NB4 (cell line): ENCODE measurements around the gene CD300E.

Experiments used
- DNase-seq: peaks from one replicate; pipeline ENCODE4 v3.0.0; 2010; ENCODE audit warnings: low read depth
- H3K4me3 ChIP-seq: one replicate; pipeline ENCODE4 v1.5.1; 2011; ENCODE audit warnings: mild to moderate bottlenecking, low read depth, low read length, moderate library complexity
- MYC ChIP-seq: IDR thresholded peaks from 2 replicates; pipeline ENCODE4 v1.6.1; 2011; ENCODE audit warnings: low read depth, low read length
- POLR2A ChIP-seq: IDR thresholded peaks from 2 replicates; pipeline ENCODE4 v1.6.1; 2011; ENCODE audit warnings: mild to moderate bottlenecking; ENCODE audit not compliant: insufficient read length; ENCODE audit errors: extremely low read depth
- TF ChIP-seq, protein P1 (sequence below): IDR thresholded peaks from one replicate; pipeline ENCODE4 v1.5.1; 2012; ENCODE audit warnings: low read depth, low read length
- TF ChIP-seq, protein P2 (sequence below): IDR thresholded peaks from 2 replicates; pipeline ENCODE4 v1.6.1; 2011; ENCODE audit warnings: low read depth, low read length

The CD300E gene

DNA sequence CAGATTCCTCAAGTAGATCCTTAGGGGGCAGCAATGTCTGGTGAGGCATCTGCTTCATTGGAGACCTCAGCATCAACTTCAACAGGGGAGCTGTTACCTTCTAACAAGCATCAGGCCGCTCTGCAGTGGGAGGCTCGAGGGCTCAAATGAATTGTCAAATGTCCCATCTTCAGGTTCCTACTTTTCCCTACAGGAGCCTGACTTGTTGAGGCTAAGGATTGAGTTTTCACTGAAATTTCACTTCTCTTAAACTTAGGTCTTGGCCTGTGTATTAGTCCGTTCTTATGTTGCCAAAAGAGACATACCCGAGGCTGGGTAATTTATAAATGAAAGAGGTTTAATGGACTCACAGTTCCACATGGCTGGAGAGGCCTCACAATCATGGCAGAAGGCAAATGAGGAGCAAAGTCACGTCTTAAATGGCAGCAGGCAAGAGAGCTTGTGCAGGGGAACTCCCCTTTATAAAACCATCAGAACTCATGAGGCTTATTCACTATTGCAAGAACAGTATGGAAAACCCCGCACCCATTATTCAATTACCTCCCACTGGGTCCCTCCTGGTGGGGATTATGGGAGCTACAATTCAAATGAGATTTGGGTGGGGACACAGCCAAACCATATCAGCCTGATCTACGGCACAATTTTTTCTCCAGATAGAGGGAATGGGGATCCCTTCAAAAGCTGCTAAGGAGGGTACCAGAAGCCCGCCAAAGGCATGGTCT, 26.3 kb downstream of the CD300E start:
- TF ChIP-seq POLR2A = no peak
- TF ChIP-seq, protein P1, sequence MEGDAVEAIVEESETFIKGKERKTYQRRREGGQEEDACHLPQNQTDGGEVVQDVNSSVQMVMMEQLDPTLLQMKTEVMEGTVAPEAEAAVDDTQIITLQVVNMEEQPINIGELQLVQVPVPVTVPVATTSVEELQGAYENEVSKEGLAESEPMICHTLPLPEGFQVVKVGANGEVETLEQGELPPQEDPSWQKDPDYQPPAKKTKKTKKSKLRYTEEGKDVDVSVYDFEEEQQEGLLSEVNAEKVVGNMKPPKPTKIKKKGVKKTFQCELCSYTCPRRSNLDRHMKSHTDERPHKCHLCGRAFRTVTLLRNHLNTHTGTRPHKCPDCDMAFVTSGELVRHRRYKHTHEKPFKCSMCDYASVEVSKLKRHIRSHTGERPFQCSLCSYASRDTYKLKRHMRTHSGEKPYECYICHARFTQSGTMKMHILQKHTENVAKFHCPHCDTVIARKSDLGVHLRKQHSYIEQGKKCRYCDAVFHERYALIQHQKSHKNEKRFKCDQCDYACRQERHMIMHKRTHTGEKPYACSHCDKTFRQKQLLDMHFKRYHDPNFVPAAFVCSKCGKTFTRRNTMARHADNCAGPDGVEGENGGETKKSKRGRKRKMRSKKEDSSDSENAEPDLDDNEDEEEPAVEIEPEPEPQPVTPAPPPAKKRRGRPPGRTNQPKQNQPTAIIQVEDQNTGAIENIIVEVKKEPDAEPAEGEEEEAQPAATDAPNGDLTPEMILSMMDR = no peak
- no peak for TF ChIP-seq MYC
- TF ChIP-seq, protein P2, sequence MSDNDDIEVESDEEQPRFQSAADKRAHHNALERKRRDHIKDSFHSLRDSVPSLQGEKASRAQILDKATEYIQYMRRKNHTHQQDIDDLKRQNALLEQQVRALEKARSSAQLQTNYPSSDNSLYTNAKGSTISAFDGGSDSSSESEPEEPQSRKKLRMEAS = no peak
- DNase-seq = no peak
- no peak overlapping the region for H3K4me3 ChIP-seq

DNA sequence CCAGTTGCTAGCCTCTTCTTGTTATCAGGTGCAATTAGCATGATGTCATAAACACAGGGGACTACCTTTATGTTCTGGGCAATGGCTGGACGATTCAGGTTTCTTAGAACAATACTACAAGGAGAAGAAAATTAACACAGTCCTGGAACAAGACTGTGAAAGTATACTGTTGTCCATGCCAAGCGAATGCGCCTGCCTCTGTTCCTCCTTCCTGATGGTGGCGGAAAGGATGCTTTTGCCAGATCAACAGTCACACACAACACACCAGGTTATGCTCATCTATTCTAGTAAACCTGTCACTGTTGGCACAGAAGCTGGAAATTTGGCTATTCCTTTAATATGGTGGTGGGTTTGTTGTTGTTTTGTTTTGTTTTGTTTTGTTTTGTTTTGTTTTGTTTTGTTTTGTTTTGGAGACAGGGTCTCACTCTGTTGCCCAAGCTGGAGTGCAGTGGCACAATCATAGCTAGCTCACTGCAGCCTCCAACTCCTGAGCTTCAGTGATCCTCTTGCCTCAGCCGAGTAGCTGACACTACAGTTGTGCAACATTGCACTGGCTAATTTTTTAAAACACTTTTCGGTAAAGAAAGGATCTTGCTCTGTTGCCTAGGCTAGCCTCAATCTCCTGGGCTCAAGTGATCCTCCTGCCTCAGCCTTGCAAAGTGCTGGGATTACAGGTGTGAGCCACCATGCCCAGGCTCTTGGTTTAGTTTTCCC, 28.3 kb downstream of the CD300E start:
- no peak overlapping the region for H3K4me3 ChIP-seq
- TF ChIP-seq POLR2A (no peak), MYC (no peak)
- TF ChIP-seq, protein P1 = no peak
- TF ChIP-seq, protein P2 = no peak
- no peak for DNase-seq

DNA sequence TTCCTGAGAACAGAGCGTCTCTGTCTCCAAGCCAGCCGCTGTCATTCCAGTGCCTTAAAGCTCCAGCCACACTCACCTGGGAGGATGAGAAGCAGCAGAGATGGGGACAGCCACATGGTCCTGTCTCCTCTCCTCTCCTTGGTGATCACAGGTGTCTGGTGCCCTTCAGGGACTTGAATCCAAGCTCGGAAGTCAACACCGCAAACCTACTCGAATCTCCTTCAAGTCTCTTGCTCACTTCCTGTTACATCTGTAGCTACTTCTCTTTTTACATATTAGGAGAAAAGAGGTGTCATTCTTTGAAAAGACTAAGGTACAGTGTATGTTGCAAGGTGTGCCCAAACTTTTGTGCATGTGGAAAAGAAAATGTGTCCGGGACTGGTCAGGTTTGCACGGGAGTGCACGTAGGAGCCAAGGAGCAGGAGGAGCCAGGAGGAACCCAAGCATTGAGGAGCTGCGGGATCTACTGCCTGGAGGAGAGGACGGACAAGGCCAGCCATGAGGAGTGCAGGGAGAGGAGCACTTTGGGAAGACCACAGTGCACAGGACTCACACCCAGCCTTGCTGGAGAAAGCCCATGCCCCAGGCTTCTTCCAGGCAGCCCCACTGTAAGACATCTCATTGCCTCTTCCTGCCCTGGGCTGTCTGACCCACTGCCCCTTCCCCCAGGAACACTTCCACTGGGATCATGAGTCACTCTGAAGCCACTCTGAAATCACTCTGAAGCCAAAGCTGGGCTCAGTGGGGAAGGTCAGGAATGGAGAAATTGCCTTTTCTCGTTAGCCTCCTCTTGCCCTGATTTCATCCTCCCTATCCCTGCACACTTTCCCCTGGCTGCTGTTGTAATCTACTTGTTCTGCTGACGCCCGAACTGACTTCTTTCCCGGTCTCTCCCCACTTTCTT, 31.2 kb downstream of the CD300E start, which contains the start of gene CD300LD:
Gene CD300LD, minus strand, starts transcription at position 197 of the 904 bp plus-strand sequence. Its CDS starts 81 bp downstream, at position 116.
- peak; percentile 59 for DNase-seq
- TF ChIP-seq, protein P2 = no peak
- no peak for TF ChIP-seq MYC
- TF ChIP-seq, protein P1 = no peak
- no peak for TF ChIP-seq POLR2A
- no peak within 1 kb of the TSS for H3K4me3 ChIP-seq

DNA sequence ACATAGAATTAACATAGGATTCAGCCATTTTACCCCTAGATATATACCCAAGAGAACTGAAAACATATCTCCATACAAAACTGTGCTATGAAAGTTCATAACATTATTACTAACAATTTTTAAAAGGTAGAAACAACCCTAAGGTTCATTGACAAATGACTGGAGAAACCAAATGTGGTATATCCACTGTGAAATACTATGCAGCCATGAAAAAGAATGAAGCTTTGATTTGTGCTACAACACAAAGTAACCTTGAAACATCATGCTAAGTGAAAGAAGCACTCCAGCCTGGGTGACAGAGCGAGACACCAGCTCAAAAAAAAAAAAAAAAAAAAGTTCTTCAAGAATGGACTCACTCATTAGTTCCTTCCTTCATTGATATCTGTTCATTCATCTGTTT, 32.0 kb downstream of the CD300E start:
- no peak for DNase-seq
- no peak for TF ChIP-seq MYC
- H3K4me3 ChIP-seq = no peak overlapping the region

DNA sequence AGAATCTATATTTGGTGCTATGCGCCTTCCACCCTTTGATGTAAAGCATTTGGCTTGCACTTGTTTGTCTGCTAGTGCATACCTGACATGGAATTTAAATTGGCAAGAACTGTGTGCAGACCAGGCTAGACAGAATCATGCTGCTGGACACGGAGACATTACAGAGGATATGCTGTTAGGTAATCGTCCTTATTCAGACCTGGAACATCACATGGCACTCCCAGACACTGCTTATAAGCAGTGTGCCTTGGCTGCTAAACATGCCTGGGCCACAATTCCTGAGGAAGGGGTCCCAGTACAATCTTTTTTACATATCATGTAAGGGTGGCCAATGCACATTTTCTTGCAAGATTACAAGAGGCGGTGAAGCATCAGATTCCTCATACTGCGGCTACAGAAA, 37.8 kb downstream of the CD300E start:
- TF ChIP-seq MYC (no peak), POLR2A (no peak)
- TF ChIP-seq, protein P1 = no peak
- TF ChIP-seq, protein P2 = no peak
- DNase-seq = no peak
- H3K4me3 ChIP-seq = no peak overlapping the region
